Daoy (cell line): ENCODE measurements around the gene WDR33. TPM values are rescaled to one million over a fixed set of nuclear protein-coding genes. Genes with fewer than 3 reads are reported as not detected.

Experiments used
- DNase-seq: peaks from one replicate; pipeline ENCODE4 v3.0.0-alpha.2; 2015; ENCODE audit warnings: low read depth
- total RNA-seq: library from RNA; depleted of rRNA; stranded (reverse); fragments of >200 nt; shearing (Covaris generic); gene quantifications from 2 replicates; pipeline ENCODE4 v1.2.3, GENCODE V29; 2014

WDR33 gene
- total RNA-seq, 1 experiment from 2014 or later, result 21.9 TPM

GRCh38 chr2:127672341-127673224 lies 138.4 kb downstream of the WDR33 start:
- DNase-seq, result no peak

- no peak for DNase-seq
These were observed 139.2 kb downstream of the WDR33 start for GRCh38 chr2:127671557-127672302.

- DNase-seq, result no peak
These were observed 140.0 kb downstream of the WDR33 start for GRCh38 chr2:127670957-127671290.

- no peak for DNase-seq
These were observed 140.7 kb downstream of the WDR33 start for GRCh38 chr2:127670055-127670956.

GRCh38 chr2:127669056-127669455 lies 141.9 kb downstream of the WDR33 start:
- DNase-seq, result no peak

- DNase-seq, result no peak
These were observed 145.6 kb downstream of the WDR33 start for GRCh38 chr2:127665267-127665893.

GRCh38 chr2:127664895-127665225 lies 146.1 kb downstream of the WDR33 start:
- DNase-seq, result no peak

GRCh38 chr2:127664065-127664894 lies 146.7 kb downstream of the WDR33 start:
- DNase-seq, result no peak

- no peak for DNase-seq
These were observed 147.4 kb downstream of the WDR33 start for GRCh38 chr2:127663566-127664064.

GRCh38 chr2:127662937-127663565 lies 147.9 kb downstream of the WDR33 start:
- DNase-seq, result no peak

- DNase-seq, result no peak
These were observed 148.9 kb downstream of the WDR33 start for GRCh38 chr2:127661949-127662510.

GRCh38 chr2:127661072-127661649 lies 149.8 kb downstream of the WDR33 start:
- DNase-seq, result no peak

GRCh38 chr2:127660291-127660578 lies 150.7 kb downstream of the WDR33 start:
- DNase-seq, result no peak

GRCh38 chr2:127659408-127660290 lies 151.3 kb downstream of the WDR33 start:
- DNase-seq, result no peak

- no peak for DNase-seq
These were observed 152.1 kb downstream of the WDR33 start for GRCh38 chr2:127658641-127659407.

GRCh38 chr2:127658146-127658545 lies 152.8 kb downstream of the WDR33 start:
- no peak for DNase-seq

GRCh38 chr2:127657232-127657595 lies 153.8 kb downstream of the WDR33 start:
- no peak for DNase-seq
